WTC11 (cell line): Measurements from ENCODE around the gene P4HTM. TPM values are rescaled to one million over a fixed set of nuclear protein-coding genes. Genes with fewer than 3 reads are reported as not detected.

ENCODE experiments used
- AFF4 ChIP-seq: sonication (generic); formaldehyde crosslinking; IDR thresholded peaks from 2 replicates; pipeline ENCODE4 v1.8.1; 2023; ENCODE audit warnings: mild to moderate bottlenecking, missing genetic modification reagents, borderline replicate concordance
- ARID4B ChIP-seq: sonication (generic); formaldehyde crosslinking; IDR thresholded peaks from 2 replicates; pipeline ENCODE4 v1.8.0; 2023; ENCODE audit warnings: missing genetic modification reagents, mild to moderate bottlenecking, borderline replicate concordance
- CREM ChIP-seq: sonication (generic); formaldehyde crosslinking; IDR thresholded peaks from 2 replicates; pipeline ENCODE4 v1.8.1; 2022; ENCODE audit warnings: mild to moderate bottlenecking, missing genetic modification reagents, moderate library complexity
- ERG ChIP-seq: fragments of 250-450 bp; sonication (Bioruptor Pico); IDR thresholded peaks from 2 replicates; pipeline ENCODE4 v1.8.0; 2021; ENCODE audit warnings: mild to moderate bottlenecking
- ESRRA ChIP-seq: sonication (generic); formaldehyde crosslinking; IDR thresholded peaks from 2 replicates; pipeline ENCODE4 v1.8.1; 2022; ENCODE audit warnings: mild to moderate bottlenecking, missing genetic modification reagents, borderline replicate concordance
- FOXJ3 ChIP-seq: sonication (generic); formaldehyde crosslinking; IDR thresholded peaks from 2 replicates; pipeline ENCODE4 v1.9.0; 2021; ENCODE audit warnings: missing genetic modification reagents, mild to moderate bottlenecking, borderline replicate concordance
- FOXK1 ChIP-seq: sonication (generic); formaldehyde crosslinking; IDR thresholded peaks from 2 replicates; pipeline ENCODE4 v1.8.0; 2022; ENCODE audit warnings: mild to moderate bottlenecking, moderate library complexity, missing genetic modification reagents
- HMGA2 ChIP-seq: fragments of 250-450 bp; sonication (Bioruptor Pico); IDR thresholded peaks from 2 replicates; pipeline ENCODE4 v1.4.0; 2021; ENCODE audit warnings: mild to moderate bottlenecking, moderate library complexity
- HMGXB4 ChIP-seq: sonication (generic); formaldehyde crosslinking; IDR thresholded peaks from 2 replicates; pipeline ENCODE4 v1.8.1; 2023; ENCODE audit warnings: mild to moderate bottlenecking, moderate library complexity, missing genetic modification reagents
- JUN ChIP-seq: sonication (generic); formaldehyde crosslinking; IDR thresholded peaks from 2 replicates; pipeline ENCODE4 v1.8.0; 2023; ENCODE audit warnings: mild to moderate bottlenecking, missing genetic modification reagents
- OVOL2 ChIP-seq: fragments of 250-450 bp; sonication (Bioruptor Pico); IDR thresholded peaks from 2 replicates; pipeline ENCODE4 v1.9.0; 2021; ENCODE audit warnings: mild to moderate bottlenecking, borderline replicate concordance
- PRDM15 ChIP-seq: sonication (generic); formaldehyde crosslinking; IDR thresholded peaks from 2 replicates; pipeline ENCODE4 v1.8.0; 2022; ENCODE audit warnings: missing genetic modification reagents
- PREB ChIP-seq: sonication (generic); formaldehyde crosslinking; IDR thresholded peaks from 2 replicates; pipeline ENCODE4 v1.8.1; 2022; ENCODE audit warnings: mild to moderate bottlenecking, missing genetic modification reagents, moderate library complexity, borderline replicate concordance
- RELA ChIP-seq: sonication (generic); formaldehyde crosslinking; IDR thresholded peaks from 2 replicates; pipeline ENCODE4 v1.8.1; 2022; ENCODE audit warnings: missing genetic modification reagents, mild to moderate bottlenecking, borderline replicate concordance
- TCF7 ChIP-seq: sonication (generic); formaldehyde crosslinking; IDR thresholded peaks from 2 replicates; pipeline ENCODE4 v1.8.0; 2022; ENCODE audit warnings: mild to moderate bottlenecking, low read depth, missing genetic modification reagents, moderate library complexity
- ZMAT4 ChIP-seq: fragments of 250-450 bp; sonication (Bioruptor Pico); IDR thresholded peaks from 2 replicates; pipeline ENCODE4 v1.9.0; 2021; ENCODE audit warnings: mild to moderate bottlenecking
- ZNF317 ChIP-seq: sonication (generic); formaldehyde crosslinking; IDR thresholded peaks from 2 replicates; pipeline ENCODE4 v1.8.1; 2023; ENCODE audit warnings: low read depth, mild to moderate bottlenecking, moderate library complexity, missing genetic modification reagents, borderline replicate concordance
- ZSCAN18 ChIP-seq: fragments of 250-450 bp; sonication (Bioruptor Pico); IDR thresholded peaks from 2 replicates; pipeline ENCODE4 v2.1.2; 2022; ENCODE audit warnings: mild to moderate bottlenecking, moderate library complexity
- total RNA-seq: library from RNA; stranded (reverse); gene quantifications from 3 replicates; pipeline ENCODE4 v1.2.3, GENCODE V29; 2021

Gene P4HTM
- total RNA-seq, 1 experiment from 2014 or later, result 21.9 TPM

GRCh38 chr3:48979451-48979850 lies 10.6 kb upstream of the P4HTM start (continued):
- no peak for TF ChIP-seq PRDM15
- TF ChIP-seq ERG (CRISPR knock-in tag), result no peak
- TF ChIP-seq OVOL2 (CRISPR knock-in tag), result no peak
- TF ChIP-seq JUN (CRISPR knock-in tag), result no peak
- no peak for TF ChIP-seq PREB
- no peak for TF ChIP-seq ARID4B
- TF ChIP-seq AFF4 (CRISPR knock-in tag), result no peak
- no peak for TF ChIP-seq ZNF317 (CRISPR knock-in tag)
- TF ChIP-seq HMGA2 (CRISPR knock-in tag), result no peak
- no peak for TF ChIP-seq ESRRA
- TF ChIP-seq RELA (CRISPR knock-in tag), result no peak
- TF ChIP-seq ZSCAN18, result no peak
- TF ChIP-seq FOXK1 (CRISPR knock-in tag), result no peak
- no peak for TF ChIP-seq ZMAT4 (CRISPR knock-in tag)
- no peak for TF ChIP-seq HMGXB4 (CRISPR knock-in tag)
- TF ChIP-seq TCF7 (CRISPR knock-in tag), result no peak
- TF ChIP-seq CREM, result no peak
- TF ChIP-seq FOXJ3 (CRISPR knock-in tag), result no peak
